Stimulated activated CD8-positive, alpha-beta memory T cell treated with anti-CD3 and anti-CD28 coated beads, Interleukin-4, amount 100 ng/mL, for 48 hours (primary cell): ENCODE results near the gene S1PR4.
"Not testable (repeated sequence)": the region's sequence is repeated elsewhere in the genome, so short reads cannot be mapped to it uniquely, and the experiment has no call there.

ENCODE experiments used
- DNase-seq: peaks from one replicate; pipeline ENCODE4 v3.0.0-alpha.2; 2020

The S1PR4 gene

GRCh38 chr19:3196933-3197205 lies 18.3 kb downstream of the S1PR4 start:
- DNase-seq = no peak

GRCh38 chr19:3198901-3199700 lies 20.5 kb downstream of the S1PR4 start:
- no peak for DNase-seq

- no peak for DNase-seq
Observed at GRCh38 chr19:3201072-3201700, 22.6 kb downstream of the S1PR4 start.

- DNase-seq = no peak
Observed at GRCh38 chr19:3201911-3202310, 23.3 kb downstream of the S1PR4 start.

- DNase-seq = no peak
Observed at GRCh38 chr19:3202346-3202745, 23.8 kb downstream of the S1PR4 start.

- not testable (repeated sequence) for DNase-seq
Observed at GRCh38 chr19:3202895-3203294, 24.3 kb downstream of the S1PR4 start.

GRCh38 chr19:3203805-3204645 lies 25.5 kb downstream of the S1PR4 start:
- DNase-seq = no peak

- DNase-seq = no peak
Observed at GRCh38 chr19:3204646-3205275, 26.2 kb downstream of the S1PR4 start.

- no peak for DNase-seq
Observed at GRCh38 chr19:3206216-3206953, 27.8 kb downstream of the S1PR4 start.

GRCh38 chr19:3207461-3208242 lies 29.1 kb downstream of the S1PR4 start:
- DNase-seq = no peak

- DNase-seq = no peak
Observed at GRCh38 chr19:3208317-3209207, 30.0 kb downstream of the S1PR4 start.

- peak; percentile 87 for DNase-seq
Observed at GRCh38 chr19:3210347-3211017, 31.9 kb downstream of the S1PR4 start.

GRCh38 chr19:3211191-3211590 lies 32.6 kb downstream of the S1PR4 start:
- no peak for DNase-seq

- no peak for DNase-seq
Observed at GRCh38 chr19:3213159-3213558, 34.6 kb downstream of the S1PR4 start.

GRCh38 chr19:3216874-3217273 lies 38.3 kb downstream of the S1PR4 start:
- DNase-seq = no peak

GRCh38 chr19:3220576-3220975 lies 42.0 kb downstream of the S1PR4 start:
- DNase-seq = no peak

GRCh38 chr19:3221576-3221975 lies 43.0 kb downstream of the S1PR4 start:
- DNase-seq = not testable (repeated sequence)

GRCh38 chr19:3222709-3223108 lies 44.1 kb downstream of the S1PR4 start:
- DNase-seq = no peak

GRCh38 chr19:3224346-3225168 lies 46.0 kb downstream of the S1PR4 start, which contains the start of gene CELF5:
CELF5 (plus strand) TSS chr19:3224661; CDS start chr19:3224740, 79 bp downstream.
- peak; percentile 68 for DNase-seq
